Sigmoid colon (tissue), 7 donors: Measurements from ENCODE around the gene NGRN. TPM values are rescaled to one million over a fixed set of nuclear protein-coding genes. Genes with fewer than 3 reads are reported as not detected.

Experiments used
- DNase-seq: peaks from one replicate; pipeline ENCODE4 v3.0.0-alpha.2; 2019
- H3K27ac ChIP-seq, 4 donors: fragments of 200-600 bp; sonication (generic); one replicate each; pipeline ENCODE4 v1.5.1; 2016 to 2019; ENCODE audit warnings: mild to moderate bottlenecking in 1 of 4
- H3K27me3 ChIP-seq, 3 donors: fragments of 200-600 bp; sonication (generic); one replicate each; pipeline ENCODE4 v1.5.1; 2019; ENCODE audit warnings: mild to moderate bottlenecking in 1 of 3
- H3K36me3 ChIP-seq, 4 donors: fragments of 200-600 bp; sonication (generic); one replicate each; pipeline ENCODE4 v1.5.1; 2016 to 2019
- H3K4me1 ChIP-seq, 4 donors: fragments of 200-600 bp; sonication (generic); one replicate each; pipeline ENCODE4 v1.5.1; 2017 to 2019
- H3K4me3 ChIP-seq, 4 donors: fragments of 200-600 bp; sonication (generic); one replicate each; pipeline ENCODE4 v1.5.1; 2017 to 2019; ENCODE audit warnings: mild to moderate bottlenecking in 2 of 4, moderate library complexity in 1 of 4
- H3K9me3 ChIP-seq, 4 donors: fragments of 200-600 bp in 3 of 4; sonication (generic) in 3 of 4; one replicate each; pipeline versions ENCODE4 v1.5.1 to v1.6.1; 2013 to 2019
- CTCF ChIP-seq, 4 experiments: fragments of 450-650 bp in 3 of 4; fragments of 200-600 bp in 1 of 4; IDR thresholded peaks; one replicate each; pipeline ENCODE4 v1.5.1; 2016 to 2019; ENCODE audit warnings: antibody characterized with exemption in 4 of 4, mild to moderate bottlenecking in 3 of 4, moderate library complexity in 2 of 4
- EP300 ChIP-seq, 4 donors: sonication (generic); formaldehyde crosslinking; IDR thresholded peaks; one replicate each; pipeline ENCODE4 v1.6.1; 2017; ENCODE audit warnings: antibody characterized with exemption in 4 of 4
- POLR2A ChIP-seq, 2 donors: fragments of 450-650 bp; IDR thresholded peaks; one replicate each; pipeline ENCODE4 v1.6.1; 2016; ENCODE audit warnings: antibody characterized with exemption in 2 of 2, mild to moderate bottlenecking in 2 of 2, moderate library complexity in 2 of 2
- POLR2AphosphoS5 ChIP-seq, 4 donors: sonication (generic); formaldehyde crosslinking; IDR thresholded peaks; one replicate each; pipeline ENCODE4 v1.6.1; 2017; ENCODE audit warnings: antibody characterized with exemption in 4 of 4
- WGBS, 2 donors: extraction: QIAGEN DNeasy Blood & Tissue Kit; methylation state at CpG; one replicate each; pipeline ENCODE4 v1.1.7; 2013; 5-methylcytosine and 5-hydroxymethylcytosine counted together
- intact Hi-C: fragments of 100-400 bp; cut with DNase I; formaldehyde crosslinking; loops from one replicate; pipeline ENCODE4 v1.15.1; 2023
- polyA plus RNA-seq, 3 donors: library from polyadenylated mRNA; stranded (reverse); fragments of 200-250 nt; gene quantifications; one replicate each; pipeline ENCODE4 v1.2.3, GENCODE V29; 2013
- small RNA-seq, 3 donors: library from RNA; depleted of rRNA; stranded (forward); fragments of <200 nt; gene quantifications; one replicate each; pipeline ENCODE3, GENCODE V24; 2016
- total RNA-seq, 4 donors: library from RNA; depleted of rRNA; stranded (reverse); fragments of >200 nt; gene quantifications; one replicate each; pipeline ENCODE4 v1.1.0, GENCODE V29; 2016
- donor health status: healthy with polysubstance abuse.
- donor health status: Bipolar disorder and iron deficiency.
- donor health status: healthy.

The NGRN gene
- total and polyA plus RNA-seq, 7 donors, result 43.2 to 139 (median 81.2) TPM

- Histone ChIP-seq H3K27ac (no peak overlapping the region), H3K9me3 (no peaks in the 10 kb centered on the region), H3K4me3 (no peak overlapping the region), H3K36me3 (no peaks in the 10 kb centered on the region), H3K4me1 (peaks cover 0 to 35% (median 26%) of the 10 kb centered on the region in 4 donors), H3K27me3 (no peaks in the 10 kb centered on the region)
- DNase-seq, result no peak
- WGBS, 2 donors, result 15 to 69% methylated on average over 1 of the region's 1 CpG
- TF ChIP-seq POLR2AphosphoS5 (IDR thresholded peaks at IDR 0.05) (no peak), EP300 (IDR thresholded peaks at IDR 0.05) (no peak), CTCF (IDR thresholded peaks at IDR 0.05) (no peak), POLR2A (IDR thresholded peaks at IDR 0.05) (no peak)
- intact Hi-C loops, result loop anchor here (1.0 kb wide), 1 partner anchor 161 kb away; no protein-coding TSS in a partner anchor
These were observed 55.4 kb downstream of the NGRN start for GRCh38 chr15:90320885-90321278.

Small RNAs within 50 kb of the gene (small RNA-seq; reads per million reads assigned to genes)
- 0 reads per million in 3 donors for gene AC091167.3
- 0 reads per million in 3 donors for gene RN7SL736P

Other genes with a start within 250 kb of the NGRN start
- 100 to 1,000 TPM in 3 of 4 donors, 10 to 100 TPM in 1; 77.2 to 164 (median 116) TPM for gene IDH2, start 163.2 kb upstream of the NGRN start, total RNA-seq
- 100 to 1,000 TPM in 1 of 3 donors, 10 to 100 TPM in 2; 43.8 to 210 (median 90.2) TPM for gene IDH2, start 163.2 kb upstream of the NGRN start, polyA plus RNA-seq
- gene SEMA4B, start 64.3 kb upstream of the NGRN start, total RNA-seq, result 10 to 100 TPM; 42.0 to 72.4 (median 58.6) TPM
- gene SEMA4B, start 64.3 kb upstream of the NGRN start, polyA plus RNA-seq, result 10 to 100 TPM; 10.6 to 94.5 (median 11.4) TPM
- gene CIB1, start 31.7 kb upstream of the NGRN start, total RNA-seq, result 10 to 100 TPM; 18.6 to 35.7 (median 35.5) TPM
- 100 to 1,000 TPM; 283 to 436 (median 359) TPM for gene CIB1, start 31.7 kb upstream of the NGRN start, polyA plus RNA-seq
- gene GDPGP1, start 31.5 kb upstream of the NGRN start, total RNA-seq, result 1 to 10 TPM; 3.0 to 7.5 (median 5.4) TPM
- 10 to 100 TPM in 1 of 3 donors, 1 to 10 TPM in 2; 7.9 to 12.7 (median 9.0) TPM for gene GDPGP1, start 31.5 kb upstream of the NGRN start, polyA plus RNA-seq
- gene TTLL13, start 16.1 kb upstream of the NGRN start, total RNA-seq, result not detected
- gene TTLL13, start 16.1 kb upstream of the NGRN start, polyA plus RNA-seq, result under 1 TPM in 1 of 3 donors, not detected in 2; 0.25 TPM
- 1 to 10 TPM; 1.5 to 4.3 (median 2.5) TPM for gene ZNF774, start 86.6 kb downstream of the NGRN start, total RNA-seq
- 1 to 10 TPM; 1.4 to 4.0 (median 1.8) TPM for gene ZNF774, start 86.6 kb downstream of the NGRN start, polyA plus RNA-seq
- gene IQGAP1, start 122.6 kb downstream of the NGRN start, total RNA-seq, result 100 to 1,000 TPM; 135 to 283 (median 183) TPM
- gene IQGAP1, start 122.6 kb downstream of the NGRN start, polyA plus RNA-seq, result 100 to 1,000 TPM in 1 of 3 donors, 10 to 100 TPM in 2; 96.7 to 120 (median 97.6) TPM